ENCODE results near the gene NELL1. TPM values are rescaled to one million over a fixed set of nuclear protein-coding genes. Genes with fewer than 3 reads are reported as not detected.

NELL1 gene
- total RNA-seq, 4 donors from 2014 or later = 0.27 TPM; not detected in 3

GRCh38 chr11:21615955-21616371, 946.6 kb downstream of the NELL1 start:
- Histone ChIP-seq H3K27ac (no peak overlapping the region), H3K27me3 (no peaks in the 10 kb centered on the region), H3K4me1 (no peaks in the 10 kb centered on the region), H3K36me3 (no peaks in the 10 kb centered on the region), H3K9me3 (no peaks in the 10 kb centered on the region), H3K4me3 (no peak overlapping the region)
- WGBS, 2 donors (ENCODE audit: low coverage in 1 of 2) = 48 to 58% methylated on average over 2 to 3 of the region's 3 CpGs
- intact Hi-C loops (cut with DNase I; ENCODE audit: low total_unique reads) (no loop called here), in situ Hi-C loops (cut with MboI; ENCODE audit: low pct_ligation_motif_present in 1 of 4, low pct_unique_long_range_greater_than_20kb in 1 of 4, low sequenced_read_pairs in 3 of 4) (no loop called here)
- no peak for DNase-seq
- TF ChIP-seq POLR2AphosphoS5 (IDR thresholded peaks at IDR 0.05) = no peak
- no peak for TF ChIP-seq CTCF (IDR thresholded peaks at IDR 0.05)
- no peak for TF ChIP-seq EP300 (IDR thresholded peaks at IDR 0.05; ENCODE audit: low read depth)
- TF ChIP-seq POLR2A (IDR thresholded peaks at IDR 0.05) = no peak

- H3K36me3 ChIP-seq = no peaks in the 10 kb centered on the region
- no peak for DNase-seq
- no peaks in the 10 kb centered on the region for H3K27me3 ChIP-seq
- no peak overlapping the region for H3K4me3 ChIP-seq
- H3K27ac ChIP-seq = no peak overlapping the region
- no peaks in the 10 kb centered on the region for H3K4me1 ChIP-seq
- intact Hi-C loops (cut with DNase I; ENCODE audit: low total_unique reads) (no loop called here), in situ Hi-C loops (cut with MboI; ENCODE audit: low pct_ligation_motif_present in 1 of 4, low pct_unique_long_range_greater_than_20kb in 1 of 4, low sequenced_read_pairs in 3 of 4) (no loop called here)
- no peaks in the 10 kb centered on the region for H3K9me3 ChIP-seq
- TF ChIP-seq CTCF (IDR thresholded peaks at IDR 0.05) (no peak), POLR2A (IDR thresholded peaks at IDR 0.05) (no peak), POLR2AphosphoS5 (IDR thresholded peaks at IDR 0.05) (no peak), EP300 (IDR thresholded peaks at IDR 0.05; ENCODE audit: low read depth) (no peak)
- WGBS, 2 donors (ENCODE audit: low coverage in 1 of 2) = 82 to 91% methylated on average over 1 of the region's 1 CpG
Observed at GRCh38 chr11:21622566-21622965, 953.2 kb downstream of the NELL1 start.

- intact Hi-C loops (cut with DNase I; ENCODE audit: low total_unique reads) = no loop called here
- in situ Hi-C loops (cut with MboI; ENCODE audit: low pct_ligation_motif_present in 1 of 4, low pct_unique_long_range_greater_than_20kb in 1 of 4, low sequenced_read_pairs in 3 of 4) = no loop called here
- no peak for TF ChIP-seq EP300 (IDR thresholded peaks at IDR 0.05; ENCODE audit: low read depth)
- no peak for TF ChIP-seq POLR2AphosphoS5 (IDR thresholded peaks at IDR 0.05)
- TF ChIP-seq CTCF (IDR thresholded peaks at IDR 0.05) = no peak
- TF ChIP-seq POLR2A (IDR thresholded peaks at IDR 0.05) = no peak
- Histone ChIP-seq H3K27ac (no peak overlapping the region), H3K4me3 (no peak overlapping the region), H3K9me3 (no peaks in the 10 kb centered on the region), H3K4me1 (no peaks in the 10 kb centered on the region), H3K36me3 (no peaks in the 10 kb centered on the region), H3K27me3 (no peaks in the 10 kb centered on the region)
- 50 to 66% methylated on average over 1 to 3 of the region's 3 CpGs for WGBS, 2 donors (ENCODE audit: low coverage in 1 of 2)
- DNase-seq = no peak
Observed at GRCh38 chr11:21622995-21623394, 953.6 kb downstream of the NELL1 start.

Small RNAs within 50 kb of the gene (small RNA-seq; reads per million reads assigned to genes)
- gene RNA5SP336 (147 to 3,844 (median 513) reads per million in 4 donors), gene RNA5SP337 (0 to 0.14 (median 0) reads per million in 4 donors)

Other genes starting within 250 kb of the NELL1 start
- gene SLC6A5, start 70.0 kb upstream of the NELL1 start, total RNA-seq = not detected

All from transverse colon (tissue), 4 donors.